ENCODE data around the gene KCNH8. TPM values are rescaled to one million over a fixed set of nuclear protein-coding genes. Genes with fewer than 3 reads are reported as not detected.

The KCNH8 gene
- total RNA-seq, 1 experiment from 2014 or later, result not detected

DNA sequence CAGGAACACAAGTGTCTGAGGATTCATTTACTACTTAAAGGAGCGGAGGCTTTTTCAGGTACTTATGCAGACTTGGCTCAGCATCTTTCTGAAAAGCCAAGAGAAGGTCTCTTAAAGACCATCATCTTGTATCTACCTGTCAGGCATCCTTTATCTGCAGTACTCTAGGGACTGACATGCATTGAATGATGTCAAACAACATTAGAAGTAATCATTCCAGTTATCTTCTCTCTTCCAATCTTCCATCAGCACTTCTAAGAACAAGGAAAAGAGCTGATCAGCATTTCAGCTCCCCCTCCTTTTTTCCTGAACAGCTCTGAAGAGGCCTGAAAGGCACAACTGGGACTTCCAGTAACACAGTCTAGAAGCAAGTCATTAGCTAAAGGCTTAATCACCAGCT, 214.8 kb downstream of the KCNH8 start:
- no peak for DNase-seq (ENCODE audit: low spot score)

- DNase-seq (ENCODE audit: low spot score), result no peak
Measured at GRCh38 chr3:19364148-19364547, 215.8 kb downstream of the KCNH8 start.

- DNase-seq (ENCODE audit: low spot score), result no peak
Measured at GRCh38 chr3:19365471-19365870, 217.2 kb downstream of the KCNH8 start.

DNA sequence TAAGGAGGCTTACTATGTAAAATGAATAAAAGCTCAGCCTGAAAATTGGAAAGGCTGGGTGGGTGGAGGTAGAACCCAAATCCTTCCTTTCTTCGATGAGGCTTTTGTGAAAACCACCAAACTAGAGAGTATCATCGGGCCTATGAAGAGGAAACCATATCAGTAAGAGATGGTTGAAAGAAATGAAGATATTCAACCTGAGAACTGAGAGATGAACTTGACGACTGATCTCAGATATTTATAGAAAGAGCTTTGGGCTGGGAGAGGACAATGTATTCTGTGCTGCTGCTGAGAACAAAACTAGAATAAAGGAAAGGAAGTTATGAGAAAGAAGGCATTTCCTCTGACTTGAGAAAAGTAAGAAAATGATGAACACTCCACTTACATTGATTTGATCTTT, 236.6 kb downstream of the KCNH8 start:
- DNase-seq (ENCODE audit: low spot score), result no peak

DNA sequence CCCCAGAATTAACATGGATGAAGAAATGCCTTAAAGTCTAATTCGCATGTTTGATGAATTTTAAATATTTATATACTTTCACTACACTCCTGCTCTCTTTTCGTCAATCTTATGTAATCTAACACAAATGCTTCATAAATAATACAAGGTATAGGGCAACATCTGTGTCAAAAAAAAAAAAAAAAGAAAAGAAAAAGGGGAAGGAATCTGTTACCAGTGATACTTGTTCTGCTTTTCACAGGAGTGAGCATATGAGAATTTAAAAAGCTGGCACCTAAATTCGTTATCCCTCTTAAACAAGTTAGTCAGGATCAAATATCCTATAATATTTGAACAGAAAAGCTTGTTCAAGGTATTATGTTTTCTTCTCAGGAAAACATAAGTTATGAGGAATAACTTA, 243.8 kb downstream of the KCNH8 start:
- no peak for DNase-seq (ENCODE audit: low spot score)

DNA sequence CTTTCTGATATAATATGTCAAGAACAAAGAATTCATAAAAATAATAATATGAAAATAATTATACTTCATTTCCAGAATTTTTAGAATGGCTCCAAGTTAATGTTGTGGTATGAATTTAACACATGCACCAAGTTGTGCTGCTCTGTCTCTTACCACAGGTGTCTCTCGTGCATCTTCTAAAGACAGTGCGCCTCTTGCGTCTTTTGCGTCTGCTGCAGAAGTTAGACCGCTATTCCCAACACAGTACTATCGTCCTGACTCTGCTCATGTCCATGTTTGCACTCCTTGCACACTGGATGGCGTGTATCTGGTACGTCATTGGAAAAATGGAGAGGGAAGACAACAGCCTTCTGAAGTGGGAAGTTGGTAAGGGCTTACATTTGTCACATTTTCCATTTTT, 246.6 kb downstream of the KCNH8 start:
- DNase-seq (ENCODE audit: low spot score), result peak; percentile 2

- no peak for DNase-seq (ENCODE audit: low spot score)
Measured at GRCh38 chr3:19396726-19397125, 248.4 kb downstream of the KCNH8 start.

GRCh38 chr3:19399356-19399755, 251.0 kb downstream of the KCNH8 start:
- no peak for DNase-seq (ENCODE audit: low spot score)

GRCh38 chr3:19399836-19400235, 251.5 kb downstream of the KCNH8 start:
- DNase-seq (ENCODE audit: low spot score), result no peak

- DNase-seq (ENCODE audit: low spot score), result no peak
Measured at GRCh38 chr3:19420159-19420558, 271.8 kb downstream of the KCNH8 start.

- DNase-seq (ENCODE audit: low spot score), result no peak
Measured at GRCh38 chr3:19425825-19426224, 277.5 kb downstream of the KCNH8 start.

DNA sequence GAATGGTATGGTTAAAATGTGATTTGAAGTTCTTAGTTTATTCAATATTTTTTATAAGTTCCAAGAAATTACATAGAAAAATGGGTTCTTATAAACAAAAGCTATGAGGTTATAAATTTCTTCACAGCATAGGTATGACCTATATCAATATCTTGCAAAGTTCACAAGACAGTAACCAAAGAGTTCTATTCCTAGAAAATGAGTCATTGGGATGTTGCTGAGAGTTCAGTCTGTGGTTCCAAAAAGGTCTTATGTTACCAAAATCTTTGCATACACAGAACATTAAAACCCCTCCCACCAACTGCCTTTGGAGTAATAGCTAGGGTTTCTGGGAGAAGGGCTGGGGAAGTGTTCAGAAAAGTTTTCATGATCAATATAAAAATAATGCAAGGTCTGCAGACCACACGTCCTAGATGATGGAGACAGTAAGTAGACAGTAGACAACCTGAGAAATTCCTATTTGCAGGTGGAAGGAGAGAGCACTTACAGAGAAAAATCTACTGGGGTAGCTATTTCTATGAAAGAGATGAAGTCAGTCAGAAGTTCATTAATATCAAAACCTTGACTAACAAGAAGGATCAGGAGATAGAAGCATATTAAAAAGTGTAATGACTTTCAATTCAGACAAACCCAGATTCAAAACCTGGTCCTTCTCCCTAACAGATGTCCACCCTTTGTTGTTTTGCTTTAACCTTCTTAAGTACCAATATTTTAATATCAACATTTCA, 279.3 kb downstream of the KCNH8 start:
- no peak for DNase-seq (ENCODE audit: low spot score)

- no peak for DNase-seq (ENCODE audit: low spot score)
Measured at GRCh38 chr3:19428729-19429128, 280.4 kb downstream of the KCNH8 start.

DNA sequence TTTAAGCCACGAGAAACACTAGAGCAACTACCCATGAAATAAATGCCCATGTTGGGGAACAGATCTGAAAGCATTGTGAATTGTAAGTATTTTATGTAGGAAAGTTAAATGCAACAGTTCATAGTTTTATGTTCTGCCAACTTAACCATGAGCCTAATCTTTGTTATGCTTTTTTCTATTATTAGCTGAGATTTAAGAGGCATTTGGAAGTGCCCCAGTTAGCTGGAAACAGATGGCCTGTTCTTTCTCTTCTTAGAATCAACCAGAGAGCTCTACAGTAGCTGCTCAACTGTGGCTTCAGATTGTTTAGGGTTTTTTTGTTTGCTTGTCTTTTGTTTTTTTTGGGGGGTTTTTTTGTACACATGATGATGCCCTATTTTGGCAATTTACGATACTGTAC, 284.4 kb downstream of the KCNH8 start:
- no peak for DNase-seq (ENCODE audit: low spot score)

DNA sequence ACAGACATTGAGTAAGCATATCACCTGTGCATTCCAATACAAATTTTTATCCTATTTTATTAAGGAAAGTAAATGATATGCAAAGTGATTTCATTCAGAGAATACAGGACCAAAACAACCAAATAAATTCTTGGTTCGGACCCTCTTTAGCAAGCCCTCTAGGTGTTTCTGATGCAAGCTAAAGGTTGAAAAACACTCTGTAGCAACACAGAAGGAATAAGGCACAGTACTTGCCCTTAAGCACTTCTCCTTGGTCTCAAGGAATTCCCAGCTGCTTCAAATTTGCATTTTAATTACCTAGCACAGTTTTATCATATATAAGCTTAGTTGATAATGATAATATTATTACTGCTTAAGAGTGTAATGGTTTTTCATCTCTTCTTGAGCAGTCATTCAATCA, 288.4 kb downstream of the KCNH8 start:
- no peak for DNase-seq (ENCODE audit: low spot score)

DNA sequence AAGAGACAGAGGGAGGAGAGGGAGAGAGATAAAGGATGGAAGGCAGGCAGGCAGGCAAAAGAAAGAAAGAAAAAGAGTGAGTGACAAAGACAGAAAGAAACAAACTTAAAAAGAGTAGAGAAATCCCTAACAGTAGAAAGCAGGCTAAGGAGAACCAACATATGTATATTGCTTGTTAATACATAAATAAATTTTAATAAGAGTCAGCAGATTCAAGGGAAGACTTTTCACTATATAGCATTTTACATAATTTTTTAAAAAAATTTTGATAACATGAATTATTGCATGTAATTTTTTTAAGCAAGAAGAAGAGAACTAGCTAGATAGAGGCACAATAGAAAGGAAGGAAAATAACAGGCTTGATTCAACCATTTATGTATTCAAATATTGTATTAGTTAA, 291.6 kb downstream of the KCNH8 start:
- DNase-seq (ENCODE audit: low spot score), result no peak

GRCh38 chr3:19446138-19446537, 297.8 kb downstream of the KCNH8 start:
- no peak for DNase-seq (ENCODE audit: low spot score)

DNA sequence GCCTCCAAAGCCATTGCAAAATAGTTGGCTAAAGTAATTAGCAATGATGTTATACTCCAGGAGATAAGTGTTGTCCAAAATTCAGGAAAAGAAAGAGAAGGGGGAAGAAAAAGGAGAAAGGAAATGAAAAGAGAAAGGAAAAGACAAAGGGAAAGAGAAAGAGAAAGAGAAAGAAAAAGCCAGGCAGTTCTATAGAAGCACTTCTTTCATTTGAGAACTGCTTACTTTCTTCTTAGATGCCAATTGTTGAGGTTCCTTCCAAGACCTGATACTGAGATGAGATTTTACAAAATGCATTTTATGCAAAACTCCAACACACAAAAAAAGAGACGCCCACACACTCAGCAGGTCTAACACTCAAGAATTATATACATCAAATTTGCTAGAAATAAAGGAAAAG, 298.4 kb downstream of the KCNH8 start:
- no peak for DNase-seq (ENCODE audit: low spot score)

GRCh38 chr3:19455546-19455945, 307.2 kb downstream of the KCNH8 start:
- DNase-seq (ENCODE audit: low spot score), result no peak

- no peak for DNase-seq (ENCODE audit: low spot score)
Measured at GRCh38 chr3:19456738-19457137, 308.4 kb downstream of the KCNH8 start.

DNA sequence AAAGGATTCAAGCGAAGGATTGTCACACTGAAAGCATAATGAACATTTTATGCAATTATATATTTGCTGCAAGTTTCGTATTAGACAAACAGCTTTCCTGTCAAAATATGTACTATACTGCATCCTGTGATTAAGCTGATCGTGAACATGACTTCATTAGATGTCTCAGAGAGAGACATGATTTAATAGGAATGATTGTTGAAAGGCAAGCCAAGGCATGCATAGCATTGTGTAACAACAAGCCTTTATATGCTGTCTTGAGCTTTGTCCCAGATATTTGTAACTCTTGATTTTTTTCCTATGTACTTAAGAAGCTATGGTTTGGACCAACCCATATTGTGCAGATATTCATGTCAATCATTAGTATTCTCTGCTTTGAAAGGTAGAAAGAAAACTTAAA, 309.1 kb downstream of the KCNH8 start:
- DNase-seq (ENCODE audit: low spot score), result no peak

DNA sequence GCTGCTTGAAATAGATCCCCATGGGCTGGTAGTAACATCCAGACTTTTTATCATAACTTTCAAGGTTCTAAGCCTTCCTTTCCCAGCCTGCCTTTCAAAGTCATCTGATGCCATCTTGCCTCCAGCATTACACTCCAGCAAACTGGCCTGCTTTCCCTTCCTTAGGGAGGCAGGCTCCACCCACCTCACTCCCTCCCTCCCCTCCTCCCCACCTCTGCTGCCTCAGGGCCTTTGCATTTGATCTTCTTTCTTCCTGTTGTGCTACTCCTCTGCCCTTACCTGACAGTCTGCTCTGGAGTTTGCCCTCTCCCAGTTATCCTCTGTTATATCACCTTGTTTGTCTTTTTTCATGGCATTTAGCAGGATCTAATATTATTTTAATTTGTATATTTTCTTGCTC, 319.5 kb downstream of the KCNH8 start:
- no peak for DNase-seq (ENCODE audit: low spot score)

GRCh38 chr3:19471138-19471537, 322.8 kb downstream of the KCNH8 start:
- no peak for DNase-seq (ENCODE audit: low spot score)

DNA sequence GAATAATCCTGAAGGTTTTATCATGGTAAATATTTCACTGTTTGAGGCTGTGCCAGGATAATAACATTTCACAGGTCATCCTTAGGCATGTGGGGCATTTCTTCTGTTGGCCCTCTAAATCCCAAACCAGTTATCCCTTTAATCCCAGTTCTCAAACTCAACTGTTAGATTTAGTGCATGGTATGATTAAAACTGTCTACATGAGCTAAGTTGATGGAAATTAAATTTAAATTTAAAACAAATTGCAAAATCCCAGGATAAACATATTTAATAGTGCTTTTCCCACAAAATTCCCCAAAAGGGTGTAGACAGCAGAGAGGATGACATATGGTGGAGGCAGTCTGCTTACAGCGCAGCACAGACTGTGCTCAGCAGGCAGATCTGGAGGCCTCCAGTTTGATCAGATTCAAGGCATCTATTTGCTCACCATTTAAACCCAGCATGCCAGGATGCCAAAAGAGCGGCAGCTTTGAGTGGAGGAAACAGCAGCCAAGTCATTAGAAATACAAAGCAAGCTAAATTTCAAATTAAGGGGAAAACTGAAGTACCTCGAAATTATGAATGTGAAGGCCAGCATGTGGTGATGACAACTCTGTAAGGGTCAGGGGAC, 325.8 kb downstream of the KCNH8 start:
- no peak for DNase-seq (ENCODE audit: low spot score)

Measured in A172 (cell line).